ENCODE data around the gene AIG1.
"Not testable (repeated sequence)": the region's sequence is repeated elsewhere in the genome, so short reads cannot be mapped to it uniquely, and the experiment has no call there.

Gene AIG1

DNA sequence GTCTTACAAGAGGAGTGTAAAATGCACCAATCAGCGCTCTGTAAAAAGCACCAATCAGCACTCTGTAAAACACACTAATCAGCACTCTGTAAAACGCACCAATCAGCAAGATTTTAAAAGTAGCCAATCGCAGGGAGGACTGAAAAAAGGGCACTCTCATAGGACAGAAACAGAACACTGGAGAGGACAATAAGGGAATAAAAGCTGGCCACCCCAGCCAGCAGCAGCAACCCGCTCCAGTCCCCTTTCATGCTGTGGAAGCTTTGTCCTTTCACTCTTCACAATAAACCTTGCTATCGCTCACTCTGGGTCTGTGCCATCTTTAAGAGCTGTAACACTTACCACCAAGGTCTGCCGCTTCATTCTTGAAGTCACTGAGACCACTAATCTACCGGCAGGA lies 1.7 kb upstream of the AIG1 start:
- DNase-seq (ENCODE audit: low read depth) = no peak

- peak; percentile 37 for DNase-seq (ENCODE audit: low read depth)
These were observed 881 bp upstream of the AIG1 start for GRCh38 chr6:143059663-143060353.

DNA sequence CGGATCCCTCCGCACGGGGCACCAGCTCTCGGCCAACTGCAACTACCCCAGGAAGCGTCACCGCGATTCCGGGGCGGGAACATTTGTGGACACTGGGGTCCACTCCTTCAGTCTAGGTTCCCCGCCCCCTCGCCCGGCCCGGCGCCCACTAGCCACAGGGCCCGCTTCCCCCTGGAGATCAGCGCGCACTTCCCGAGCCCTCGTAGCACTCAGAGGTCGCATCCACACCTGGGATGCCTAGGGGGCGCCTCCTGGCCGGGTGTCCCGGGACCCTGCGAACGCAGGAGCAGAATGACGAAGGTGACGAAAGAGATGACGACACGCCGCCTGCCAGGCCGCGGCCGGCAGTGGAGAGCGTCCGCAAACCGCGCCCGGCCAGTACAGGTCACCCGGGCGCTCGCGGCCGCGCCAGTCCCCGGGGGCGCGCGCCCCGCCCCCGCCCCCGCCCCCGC lies 309 bp upstream of the AIG1 start:
- peak; percentile 63 for DNase-seq (ENCODE audit: low read depth)

DNA sequence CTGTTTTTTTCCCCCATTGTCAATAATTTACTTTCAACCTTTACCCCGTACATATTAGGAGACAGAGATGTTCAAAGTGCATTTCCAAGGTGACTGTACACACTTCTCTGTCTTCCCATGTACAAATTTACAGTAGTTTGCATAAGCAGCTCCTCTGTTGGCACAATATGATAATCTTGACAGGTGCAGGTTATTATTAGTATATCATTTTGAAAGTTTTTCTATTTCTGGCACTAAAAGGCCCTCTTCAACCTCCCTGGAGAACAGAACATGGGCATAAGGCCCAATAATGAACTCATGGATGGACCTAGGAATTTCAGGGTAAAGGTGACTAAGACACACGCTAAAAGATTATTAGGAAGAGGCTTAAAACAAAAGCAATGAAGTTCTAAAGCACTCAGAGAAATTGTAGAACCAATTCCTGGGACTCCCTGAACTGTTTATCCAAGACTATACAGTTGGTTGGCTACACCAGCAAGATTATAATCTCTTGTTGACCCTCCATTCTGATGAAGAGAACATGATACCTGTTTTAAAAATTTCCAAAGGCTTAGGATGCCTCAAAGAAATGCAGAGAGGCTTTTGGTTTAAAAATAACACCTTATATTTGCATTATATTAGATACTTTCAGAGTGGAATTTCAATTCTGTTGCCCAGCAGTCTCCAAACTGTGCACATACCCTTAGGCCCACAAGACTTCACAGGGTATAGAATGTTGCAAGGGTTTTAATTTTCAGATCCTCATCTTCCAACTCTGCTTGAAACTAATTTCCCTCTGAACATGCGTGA lies 1.1 kb downstream of the AIG1 start:
- DNase-seq (ENCODE audit: low read depth) = no peak

- no peak for DNase-seq (ENCODE audit: low read depth)
These were observed 1.9 kb downstream of the AIG1 start for GRCh38 chr6:143062551-143062950.

- no peak for DNase-seq (ENCODE audit: low read depth)
These were observed 2.9 kb downstream of the AIG1 start for GRCh38 chr6:143063631-143064030.

DNA sequence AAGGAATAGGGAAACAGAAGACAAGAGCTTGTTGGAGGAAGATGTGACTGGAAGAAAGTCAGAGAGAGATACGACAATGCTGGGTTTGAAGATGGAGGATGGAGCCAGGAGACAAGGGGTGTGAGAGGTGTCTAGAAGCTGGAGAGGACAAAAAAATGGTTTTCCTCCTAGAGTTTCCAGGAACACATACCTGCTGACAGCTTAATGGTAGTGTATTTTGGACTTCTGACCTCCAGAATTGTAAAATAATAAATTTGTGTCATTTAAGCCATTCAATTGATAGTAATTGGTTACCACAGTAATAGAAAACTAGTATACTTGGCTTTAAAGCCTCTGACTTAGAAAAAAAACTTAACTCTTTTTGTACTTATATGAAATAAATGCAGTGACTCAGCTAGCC lies 3.6 kb downstream of the AIG1 start:
- DNase-seq (ENCODE audit: low read depth) = no peak

- no peak for DNase-seq (ENCODE audit: low read depth)
These were observed 4.4 kb downstream of the AIG1 start for GRCh38 chr6:143064951-143065683.

GRCh38 chr6:143068001-143068400 lies 7.3 kb downstream of the AIG1 start:
- peak; percentile 55 for DNase-seq (ENCODE audit: low read depth)

DNA sequence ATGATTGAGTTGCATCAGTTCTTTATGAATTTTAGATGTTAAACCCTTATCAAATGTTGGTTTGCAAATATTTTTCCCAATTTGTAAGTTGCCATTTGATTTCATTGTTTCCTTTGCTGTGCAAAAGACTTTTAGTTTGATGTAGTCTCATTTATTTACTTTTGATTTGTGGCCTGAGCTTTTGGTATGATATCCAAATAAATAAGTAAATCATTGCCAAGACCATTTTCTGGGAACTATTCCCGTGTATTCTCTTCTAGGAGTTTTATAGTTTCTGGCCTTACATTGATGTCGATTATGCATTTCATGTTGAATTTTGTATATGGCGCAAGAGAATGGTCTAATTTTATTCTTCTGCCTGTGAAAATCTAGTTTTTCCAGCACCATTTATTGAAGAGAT lies 13.4 kb downstream of the AIG1 start:
- DNase-seq (ENCODE audit: low read depth) = no peak

DNA sequence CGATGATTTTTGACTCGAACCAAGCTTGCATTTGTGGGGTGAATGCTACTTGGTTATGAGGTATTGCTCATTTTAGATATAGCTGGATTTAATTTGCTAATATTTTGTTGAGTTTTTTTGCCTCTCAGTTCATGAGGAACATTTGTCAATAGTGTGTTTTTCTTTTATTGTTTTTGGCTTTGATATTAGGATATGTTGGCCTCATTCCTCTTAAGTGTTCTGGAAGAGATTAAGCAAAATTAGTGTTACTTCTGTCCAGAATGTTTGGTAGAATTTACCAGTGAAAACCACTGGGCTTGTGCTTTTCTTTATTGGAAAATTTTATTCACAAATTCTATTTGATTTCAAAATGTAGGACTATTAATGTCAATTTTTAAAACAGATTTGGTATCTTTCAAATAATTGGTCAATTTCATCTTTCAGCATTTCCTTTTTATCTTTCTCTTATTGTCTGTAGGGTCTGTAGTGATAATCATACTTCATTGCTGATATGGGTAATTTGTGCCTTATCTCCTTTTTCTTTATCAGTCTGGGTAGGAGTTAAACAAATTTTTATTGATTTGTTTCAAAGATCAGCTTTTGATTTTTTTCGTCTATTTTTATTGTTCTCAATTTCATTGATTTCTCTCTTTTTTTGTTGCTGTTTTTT lies 14.1 kb downstream of the AIG1 start:
- DNase-seq (ENCODE audit: low read depth) = peak; percentile 9

GRCh38 chr6:143078468-143079324 lies 18.0 kb downstream of the AIG1 start:
- DNase-seq (ENCODE audit: low read depth) = no peak

- DNase-seq (ENCODE audit: low read depth) = no peak
These were observed 18.6 kb downstream of the AIG1 start for GRCh38 chr6:143079325-143079640.

GRCh38 chr6:143082274-143082673 lies 21.6 kb downstream of the AIG1 start:
- not testable (repeated sequence) for DNase-seq (ENCODE audit: low read depth)

GRCh38 chr6:143084019-143084418 lies 23.3 kb downstream of the AIG1 start:
- DNase-seq (ENCODE audit: low read depth) = not testable (repeated sequence)

DNA sequence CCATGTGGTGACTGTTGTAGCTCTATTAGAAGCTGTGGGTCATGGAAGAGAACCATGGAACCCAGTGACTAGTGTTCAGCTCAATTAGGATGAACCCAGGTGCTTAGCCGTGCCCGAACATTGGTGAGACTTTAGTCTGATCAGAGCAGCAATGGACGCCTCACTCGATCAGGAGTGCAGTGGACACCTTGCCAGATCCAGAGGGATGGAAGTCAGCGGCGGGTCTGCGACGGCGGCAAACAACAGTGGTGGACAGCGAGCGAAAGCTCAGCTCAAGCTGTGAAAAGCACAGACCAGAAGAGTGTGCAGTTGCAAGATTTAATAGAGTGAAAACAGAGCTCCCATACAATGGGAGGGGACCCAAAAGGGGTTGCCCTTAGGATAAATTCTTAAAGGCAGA lies 26.6 kb downstream of the AIG1 start:
- not testable (repeated sequence) for DNase-seq (ENCODE audit: low read depth)

DNA sequence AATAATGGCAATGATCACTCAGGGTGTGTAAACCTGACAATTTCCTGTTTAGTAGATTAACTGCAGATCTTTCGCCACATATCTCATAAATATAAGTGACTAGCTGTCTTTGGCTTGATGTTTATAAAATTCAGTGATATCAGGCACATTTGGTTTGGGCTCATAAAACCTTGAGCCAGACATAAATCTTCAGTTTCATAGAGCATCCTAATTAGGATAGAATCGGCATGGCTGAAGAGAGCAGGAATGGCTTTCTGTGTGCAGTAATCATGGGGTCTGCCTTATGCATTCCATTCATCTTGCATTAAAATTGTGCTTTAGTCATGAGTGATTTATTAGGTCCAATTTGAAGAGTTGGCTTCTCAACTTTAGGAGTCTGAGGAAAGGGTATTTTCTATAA lies 27.2 kb downstream of the AIG1 start:
- no peak for DNase-seq (ENCODE audit: low read depth)

DNA sequence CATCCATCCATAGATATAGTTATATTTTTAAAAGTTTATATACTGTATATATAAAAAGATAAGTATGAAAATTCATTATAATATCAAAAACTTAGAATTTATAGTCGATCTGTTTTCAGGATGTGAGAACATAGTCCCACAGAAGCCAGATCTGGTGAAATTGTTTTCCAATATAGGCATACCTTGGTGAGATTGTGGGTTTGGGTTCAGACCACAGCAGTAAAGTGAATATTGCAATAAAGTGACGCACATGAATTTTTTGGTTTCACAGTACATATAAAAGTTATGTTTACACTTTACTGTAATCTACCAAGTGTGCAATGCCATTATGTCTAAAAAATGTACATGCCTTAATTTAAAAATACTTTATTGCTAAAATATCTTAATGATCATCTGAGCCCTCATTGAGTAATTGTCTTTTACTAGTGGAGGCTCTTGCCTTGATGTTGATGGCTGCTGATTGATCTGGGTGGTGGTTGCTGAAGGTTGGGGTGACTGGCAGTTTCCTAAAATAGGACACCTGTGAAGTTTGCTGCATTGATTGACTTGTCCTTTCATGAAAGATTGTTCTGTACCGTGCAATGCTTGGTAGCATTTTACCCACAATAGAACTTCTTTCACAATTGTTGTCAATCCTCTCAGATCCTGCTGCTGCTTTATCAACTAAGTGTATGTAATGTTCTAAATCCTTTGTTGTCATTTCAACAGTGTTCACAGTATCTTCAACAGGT lies 29.8 kb downstream of the AIG1 start:
- DNase-seq (ENCODE audit: low read depth) = no peak

DNA sequence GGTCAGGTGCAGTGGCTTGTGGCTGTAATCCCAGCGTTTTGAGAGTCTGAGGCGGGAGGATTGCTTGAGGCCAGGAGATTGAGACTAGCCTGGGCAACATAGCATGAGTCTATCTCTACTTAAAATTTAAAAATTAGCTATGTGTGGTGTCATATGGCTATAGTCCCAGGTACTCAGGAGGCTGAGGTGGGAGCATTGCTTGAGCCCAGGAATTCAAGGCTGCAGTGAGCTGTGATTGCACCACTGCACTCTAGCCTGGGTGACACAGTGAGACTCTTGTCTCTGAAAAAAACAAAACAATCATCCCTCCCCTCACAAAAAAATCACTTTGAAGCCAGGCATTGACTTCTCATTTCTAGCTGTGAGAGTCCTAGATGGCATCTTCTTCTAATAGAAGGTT lies 32.1 kb downstream of the AIG1 start:
- no peak for DNase-seq (ENCODE audit: low read depth)

- DNase-seq (ENCODE audit: low read depth) = no peak
These were observed 32.6 kb downstream of the AIG1 start for GRCh38 chr6:143093290-143093689.

GRCh38 chr6:143096403-143096802 lies 35.7 kb downstream of the AIG1 start:
- DNase-seq (ENCODE audit: low read depth) = no peak

All from stromal cell of bone marrow (primary cell).